HEK293 (cell line): Measurements from ENCODE around the gene TUBD1.

Source experiments
- BCL11A ChIP-seq: fragments of 450-650 bp; formaldehyde crosslinking; IDR thresholded peaks from 2 replicates; pipeline ENCODE4 v1.5.1; 2016; ENCODE audit warnings: low read depth, missing biosample characterization, missing genetic modification characterization
- FEZF1 ChIP-seq: fragments of 450-650 bp; formaldehyde crosslinking; IDR thresholded peaks from 2 replicates; pipeline ENCODE4 v1.5.1; 2016; ENCODE audit warnings: missing biosample characterization, missing genetic modification characterization
- GLI4 ChIP-seq: fragments of 450-650 bp; formaldehyde crosslinking; IDR thresholded peaks from 2 replicates; pipeline ENCODE4 v1.5.1; 2016; ENCODE audit warnings: missing biosample characterization, missing genetic modification characterization
- GLIS1 ChIP-seq: fragments of 450-650 bp; formaldehyde crosslinking; IDR thresholded peaks from 2 replicates; pipeline ENCODE4 v1.5.1; 2016; ENCODE audit warnings: missing biosample characterization, missing genetic modification characterization
- GLIS2 ChIP-seq: fragments of 450-650 bp; formaldehyde crosslinking; IDR thresholded peaks from 2 replicates; pipeline ENCODE4 v1.5.1; 2016; ENCODE audit warnings: missing biosample characterization, missing genetic modification characterization
- KLF17 ChIP-seq: fragments of 450-650 bp; formaldehyde crosslinking; IDR thresholded peaks from 2 replicates; pipeline ENCODE4 v1.5.1; 2016; ENCODE audit warnings: missing biosample characterization, missing genetic modification characterization
- PBX3 ChIP-seq: sonication (generic); formaldehyde crosslinking; IDR thresholded peaks from 2 replicates; pipeline ENCODE4 v1.8.1; 2022; ENCODE audit warnings: mild to moderate bottlenecking, moderate library complexity, missing genetic modification reagents
- PRDM10 ChIP-seq: fragments of 450-650 bp; formaldehyde crosslinking; IDR thresholded peaks from 2 replicates; pipeline ENCODE4 v1.5.1; 2016; ENCODE audit warnings: missing biosample characterization, missing genetic modification characterization
- PRDM6 ChIP-seq: fragments of 450-650 bp; formaldehyde crosslinking; IDR thresholded peaks from 2 replicates; pipeline ENCODE4 v1.5.1; 2017; ENCODE audit warnings: missing biosample characterization, missing genetic modification characterization
- ZBTB11 ChIP-seq: fragments of 450-650 bp; formaldehyde crosslinking; conservative IDR thresholded peaks from 2 replicates; pipeline ENCODE4 v1.5.1; 2016; ENCODE audit warnings: low read depth, missing biosample characterization, missing genetic modification characterization
- ZBTB21 ChIP-seq: fragments of 450-650 bp; formaldehyde crosslinking; IDR thresholded peaks from 2 replicates; pipeline ENCODE4 v1.5.1; 2017; ENCODE audit warnings: missing biosample characterization, missing genetic modification characterization
- ZBTB44 ChIP-seq: fragments of 450-650 bp; IDR thresholded peaks from 2 replicates; pipeline ENCODE4 v1.5.1; 2018; ENCODE audit warnings: missing biosample characterization, mild to moderate bottlenecking, missing genetic modification characterization
- ZFHX2 ChIP-seq: fragments of 450-650 bp; formaldehyde crosslinking; conservative IDR thresholded peaks from 2 replicates; pipeline ENCODE4 v1.5.1; 2016; ENCODE audit warnings: missing biosample characterization, missing genetic modification characterization
- ZNF121 ChIP-seq: fragments of 450-650 bp; formaldehyde crosslinking; IDR thresholded peaks from 2 replicates; pipeline ENCODE4 v1.5.1; 2016; ENCODE audit warnings: missing biosample characterization, missing genetic modification characterization
- ZNF146 ChIP-seq: fragments of 450-650 bp; formaldehyde crosslinking; IDR thresholded peaks from 2 replicates; pipeline ENCODE4 v1.5.1; 2016; ENCODE audit warnings: missing biosample characterization, missing genetic modification characterization
- ZNF2 ChIP-seq: fragments of 450-650 bp; formaldehyde crosslinking; IDR thresholded peaks from 2 replicates; pipeline ENCODE4 v1.5.1; 2016; ENCODE audit warnings: missing biosample characterization, missing genetic modification characterization
- ZNF324 ChIP-seq: fragments of 450-650 bp; formaldehyde crosslinking; IDR thresholded peaks from 2 replicates; pipeline ENCODE4 v1.5.1; 2016; ENCODE audit warnings: missing biosample characterization, missing genetic modification characterization
- ZNF473 ChIP-seq: fragments of 450-650 bp; formaldehyde crosslinking; IDR thresholded peaks from 2 replicates; pipeline ENCODE4 v1.5.1; 2017; ENCODE audit warnings: missing biosample characterization, missing genetic modification characterization
- ZNF48 ChIP-seq: fragments of 450-650 bp; formaldehyde crosslinking; IDR thresholded peaks from 2 replicates; pipeline ENCODE4 v1.5.1; 2016; ENCODE audit warnings: missing biosample characterization, missing genetic modification characterization
- ZNF560 ChIP-seq: fragments of 450-650 bp; formaldehyde crosslinking; IDR thresholded peaks from 2 replicates; pipeline ENCODE4 v1.5.1; 2017; ENCODE audit warnings: missing biosample characterization, missing genetic modification characterization, borderline replicate concordance
- ZNF624 ChIP-seq: fragments of 450-650 bp; formaldehyde crosslinking; IDR thresholded peaks from 2 replicates; pipeline ENCODE4 v1.5.1; 2017; ENCODE audit warnings: missing biosample characterization, missing genetic modification characterization
- ZNF629 ChIP-seq: fragments of 450-650 bp; formaldehyde crosslinking; IDR thresholded peaks from 2 replicates; pipeline ENCODE4 v1.5.1; 2017; ENCODE audit warnings: missing biosample characterization, missing genetic modification characterization
- ZNF792 ChIP-seq: fragments of 450-650 bp; formaldehyde crosslinking; IDR thresholded peaks from 2 replicates; pipeline ENCODE4 v1.5.1; 2016; ENCODE audit warnings: missing biosample characterization, missing genetic modification characterization
- ZNF837 ChIP-seq: fragments of 450-650 bp; formaldehyde crosslinking; IDR thresholded peaks from 2 replicates; pipeline ENCODE4 v1.5.1; 2016; ENCODE audit warnings: missing biosample characterization, missing genetic modification characterization
- ZSCAN16 ChIP-seq: fragments of 450-650 bp; formaldehyde crosslinking; IDR thresholded peaks from 2 replicates; pipeline ENCODE4 v1.5.1; 2016; ENCODE audit warnings: missing biosample characterization, missing genetic modification characterization
- ZSCAN5A ChIP-seq: fragments of 450-650 bp; formaldehyde crosslinking; IDR thresholded peaks from 2 replicates; pipeline ENCODE4 v1.5.1; 2016; ENCODE audit warnings: missing biosample characterization, missing genetic modification characterization

Gene TUBD1

GRCh38 chr17:59837308-59838051 lies 55.3 kb downstream of the TUBD1 start (continued):
- TF ChIP-seq ZNF324 (tag by site-specific recombination), result peak; percentile 20; the same call in 1 of the 2 replicates
- TF ChIP-seq GLIS2 (tag by site-specific recombination), result peak; percentile 85
- no peak for TF ChIP-seq PBX3 (CRISPR knock-in tag)
- TF ChIP-seq ZNF473 (tag by site-specific recombination), result no peak
- TF ChIP-seq ZBTB44 (tag by site-specific recombination), result no peak
- peak; percentile 80 for TF ChIP-seq PRDM6 (tag by site-specific recombination)
- TF ChIP-seq ZNF2 (tag by site-specific recombination), result no peak
- no peak for TF ChIP-seq ZNF560 (tag by site-specific recombination)
- peak; percentile 25; the same call in 1 of the 2 replicates for TF ChIP-seq ZBTB11 (tag by site-specific recombination)
- no peak for TF ChIP-seq ZNF624
- TF ChIP-seq KLF17 (tag by site-specific recombination), result peak; percentile 45
- 0 out of 2 replicates have a peak, but pooled peaks have one; percentile 63 for TF ChIP-seq BCL11A
- TF ChIP-seq GLIS1 (tag by site-specific recombination), result peak; percentile 86
- TF ChIP-seq ZSCAN5A (tag by site-specific recombination), result no peak
- 0 out of 2 replicates have a peak, but pooled peaks have one; percentile 12 for TF ChIP-seq FEZF1 (tag by site-specific recombination)
- TF ChIP-seq ZNF146, result no peak
- TF ChIP-seq ZNF792, result no peak
- no peak for TF ChIP-seq ZBTB21 (tag by site-specific recombination)
- peak; percentile 92 for TF ChIP-seq ZNF629 (tag by site-specific recombination)
- no peak for TF ChIP-seq ZNF121
- TF ChIP-seq GLI4, result no peak
- TF ChIP-seq ZSCAN16, result no peak
- TF ChIP-seq ZFHX2, result no peak
- peak; percentile 96 for TF ChIP-seq PRDM10
- no peak for TF ChIP-seq ZNF837 (tag by site-specific recombination)
- TF ChIP-seq ZNF48 (tag by site-specific recombination), result no peak
